ENCODE measurements around the gene CXCL10.
A peak's percentile ranks its signal among the peaks of the same experiment; 100 is the strongest.
"Not testable (repeated sequence)": the region's sequence is repeated elsewhere in the genome, so short reads cannot be mapped to it uniquely, and the experiment has no call there.

CXCL10 gene

DNA sequence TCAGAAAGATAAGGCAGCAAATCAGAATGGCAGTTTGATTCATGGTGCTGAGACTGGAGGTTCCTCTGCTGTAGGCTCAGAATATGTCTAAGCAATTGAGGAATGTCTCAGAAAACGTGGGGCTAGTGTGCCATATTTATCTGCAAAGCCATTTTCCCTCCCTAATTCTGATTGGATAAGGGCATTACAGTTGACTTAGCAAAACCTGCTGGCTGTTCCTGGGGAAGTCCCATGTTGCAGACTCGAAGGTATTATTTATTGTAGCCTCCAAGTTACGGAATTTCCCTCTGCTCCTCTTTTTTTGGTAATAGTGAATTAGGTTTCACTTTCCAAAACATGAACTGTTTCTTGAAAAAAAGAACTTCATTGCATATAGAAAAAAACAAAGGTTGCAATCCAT is at the start of gene CXCL10:
TSS of gene CXCL10 (minus strand) at position 109 of the 400 bp plus-strand sequence. CDS start at position 43, 66 bp downstream.
- DNase-seq, result no peak

DNA sequence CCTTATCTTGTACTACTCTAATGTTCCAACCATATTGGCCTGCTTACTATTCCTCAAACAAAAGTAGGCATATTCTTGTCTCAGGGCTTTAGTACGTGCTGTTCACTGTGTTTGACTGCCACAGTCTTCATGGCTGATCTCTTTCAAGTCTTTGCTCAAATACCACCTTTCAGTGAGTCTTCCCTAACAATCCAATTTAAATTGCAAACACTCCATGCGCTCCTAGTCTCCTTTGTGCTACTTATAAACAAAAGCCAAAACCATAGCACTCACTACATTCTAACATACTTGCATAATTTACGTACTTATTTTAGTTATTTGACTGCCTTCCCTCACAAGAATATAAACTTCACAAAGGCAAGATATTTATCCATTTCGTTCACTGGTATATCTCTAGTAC is 49.5 kb upstream of the CXCL10 start:
- DNase-seq, result no peak

DNA sequence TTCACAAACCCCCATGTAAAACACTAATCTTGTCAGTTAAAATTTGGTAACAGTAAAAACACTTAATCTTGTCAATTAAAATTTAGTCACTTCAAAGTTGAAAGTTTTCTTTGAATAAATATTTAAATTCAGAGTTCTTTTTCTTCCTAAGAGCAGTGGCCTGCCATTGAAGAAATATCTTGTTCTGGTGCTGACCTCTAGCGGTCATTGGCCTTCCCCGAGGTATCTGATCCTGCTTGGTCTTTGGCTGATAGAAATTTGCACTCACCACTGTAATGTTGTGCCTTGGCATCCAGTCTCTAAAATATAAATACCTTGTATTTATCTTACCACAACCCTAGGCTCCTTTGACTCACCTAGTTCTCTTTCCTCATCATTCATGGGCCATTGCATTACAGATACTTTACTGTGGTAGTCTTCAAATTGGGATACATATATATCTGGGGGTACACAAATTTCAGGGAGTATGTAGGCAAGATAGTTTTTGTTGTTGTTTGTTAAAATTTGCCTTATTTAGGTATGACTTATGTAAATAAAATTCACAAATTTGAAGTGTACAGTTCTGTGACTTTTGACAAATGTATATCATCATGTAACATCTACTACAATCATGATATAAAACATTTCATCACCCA is 44.5 kb upstream of the CXCL10 start:
- peak; percentile 77 for DNase-seq

DNA sequence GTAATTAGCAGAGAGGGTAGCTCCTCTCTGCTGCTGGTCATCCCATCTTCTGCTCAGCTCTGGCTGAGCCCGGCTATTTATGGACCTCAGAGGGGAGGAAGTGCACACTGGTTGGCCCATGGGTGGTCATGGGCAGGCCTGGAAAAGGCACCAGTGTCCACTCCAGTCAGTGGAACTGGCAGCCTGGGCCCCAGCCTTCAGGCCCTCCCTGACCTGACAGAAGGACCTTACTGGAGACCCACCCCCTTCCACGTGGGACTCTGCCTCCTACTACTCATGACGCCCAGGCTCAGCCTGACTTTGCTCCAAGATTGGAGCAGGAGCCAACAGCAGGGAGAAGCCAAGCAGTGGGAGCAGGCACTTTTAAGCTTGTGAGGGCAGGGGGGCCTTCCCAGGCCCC is 43.2 kb upstream of the CXCL10 start:
- DNase-seq, result no peak

DNA sequence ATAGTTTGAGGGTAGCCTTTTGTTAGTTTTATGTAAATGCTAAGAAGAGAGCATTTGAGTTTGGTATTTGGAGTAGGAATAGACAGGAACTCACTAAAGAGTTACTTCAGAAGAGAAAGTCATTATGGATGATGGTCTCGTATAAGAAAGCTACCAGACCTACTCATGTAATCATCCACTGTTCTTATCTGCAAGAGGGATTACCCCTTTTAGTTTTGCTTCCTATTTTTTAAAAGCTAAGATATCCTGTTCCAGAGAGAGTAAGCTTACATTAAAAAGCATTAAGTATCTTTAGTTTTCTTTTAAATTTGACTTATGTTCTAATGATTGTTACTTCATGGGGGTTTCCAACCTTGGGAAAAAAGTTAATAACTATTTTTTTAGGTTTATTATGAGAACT is 38.7 kb upstream of the CXCL10 start:
- DNase-seq, result no peak

DNA sequence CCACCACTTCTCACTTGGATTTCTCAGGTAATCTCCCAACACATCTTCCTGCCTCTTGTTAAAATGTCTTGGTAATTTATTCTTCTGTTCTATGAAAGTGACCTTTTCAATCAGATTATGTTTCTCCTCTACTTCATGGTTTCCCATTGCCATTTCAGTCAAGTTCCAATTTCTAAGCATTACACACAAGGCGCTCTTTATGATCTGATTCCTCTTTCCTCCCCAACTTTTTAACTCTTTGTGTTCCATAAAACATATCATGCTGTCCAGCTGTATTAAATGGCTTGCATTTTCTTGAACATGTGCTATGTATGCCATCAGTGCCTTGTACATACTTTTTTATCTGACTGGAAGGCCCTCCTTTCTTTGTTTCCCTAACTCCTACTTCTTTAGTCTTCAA is 38.1 kb upstream of the CXCL10 start:
- DNase-seq, result no peak

DNA sequence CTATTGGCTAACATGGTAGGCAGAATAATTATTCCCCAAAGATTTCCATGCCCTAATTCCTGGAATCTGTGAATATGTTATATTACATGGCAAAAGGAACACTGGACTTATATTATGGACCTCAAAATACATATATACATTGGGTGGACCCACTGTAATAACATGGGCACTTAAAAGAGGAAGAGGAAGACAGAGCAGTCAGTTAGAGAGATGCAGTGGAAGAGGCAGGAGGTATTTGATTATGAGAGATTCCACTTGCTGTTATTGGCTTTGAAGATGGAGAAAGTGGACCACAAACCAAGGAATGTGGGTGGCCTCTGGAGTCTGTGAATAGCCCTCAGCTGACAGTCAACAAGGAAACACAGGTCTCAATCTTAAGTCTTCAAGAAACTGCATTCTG is 37.2 kb upstream of the CXCL10 start:
- DNase-seq, result no peak

DNA sequence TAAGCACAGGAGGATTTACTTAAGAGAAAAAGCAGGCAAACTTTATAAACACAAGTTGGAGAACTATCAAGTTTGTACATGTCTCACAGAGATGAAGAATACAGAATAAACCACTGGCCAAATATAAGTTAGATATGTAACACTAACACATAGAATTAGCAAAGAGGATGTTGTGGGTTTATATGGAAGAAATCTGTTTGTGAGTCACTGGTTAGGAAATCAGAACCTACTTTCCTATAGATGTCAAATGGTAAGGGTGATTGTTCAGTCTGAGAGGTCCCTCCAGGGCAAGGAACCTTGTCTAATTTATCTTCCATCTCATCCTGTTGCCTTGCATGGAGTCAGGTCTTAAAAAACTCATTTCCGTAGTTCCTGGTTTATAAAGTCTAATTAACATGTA is 36.5 kb upstream of the CXCL10 start:
- no peak for DNase-seq

DNA sequence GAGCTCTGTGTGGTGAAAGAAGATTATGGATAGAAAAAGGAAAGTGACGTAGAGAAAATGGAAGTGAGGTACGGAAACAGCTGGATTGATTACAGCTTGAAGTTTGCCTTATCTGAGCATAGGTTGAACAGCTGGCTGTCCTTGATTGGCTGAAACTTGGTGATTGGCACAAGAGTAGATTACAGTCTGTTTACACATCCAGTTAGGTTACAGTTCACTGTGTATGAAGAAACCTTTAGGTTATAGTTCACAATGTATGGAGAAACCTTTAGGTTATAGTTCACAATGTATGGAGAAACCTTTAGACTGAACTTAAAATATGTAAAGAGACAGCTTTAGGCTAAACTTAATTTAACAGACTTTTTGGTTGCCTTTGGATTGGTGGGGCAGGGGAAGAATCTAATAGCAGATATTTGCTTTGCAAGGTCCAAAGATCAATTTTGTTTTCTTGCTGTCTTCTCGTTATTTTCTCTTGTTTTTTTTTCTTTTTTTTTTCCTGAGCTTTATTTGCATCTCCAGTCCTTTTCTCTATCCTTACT is 35.7 kb upstream of the CXCL10 start:
- no peak for DNase-seq

DNA sequence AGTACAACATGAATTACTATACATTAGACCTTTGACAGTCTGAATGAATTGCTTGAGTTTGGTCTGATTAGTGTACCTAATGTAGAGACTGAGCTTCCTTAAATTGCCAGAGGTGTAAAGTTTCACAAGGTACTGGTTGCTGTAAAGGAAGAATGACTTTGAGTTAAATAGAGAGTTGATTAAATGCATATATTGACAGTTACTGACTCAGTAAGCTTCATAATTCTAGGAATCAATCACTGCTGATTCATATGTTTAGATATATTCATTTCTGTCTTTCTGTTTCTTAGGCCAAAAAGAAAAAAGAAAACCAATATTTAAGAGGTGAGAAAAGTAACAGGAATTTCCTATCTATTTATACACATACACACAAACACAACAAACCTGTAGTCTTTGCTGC is 35.0 kb upstream of the CXCL10 start:
- DNase-seq, result no peak

DNA sequence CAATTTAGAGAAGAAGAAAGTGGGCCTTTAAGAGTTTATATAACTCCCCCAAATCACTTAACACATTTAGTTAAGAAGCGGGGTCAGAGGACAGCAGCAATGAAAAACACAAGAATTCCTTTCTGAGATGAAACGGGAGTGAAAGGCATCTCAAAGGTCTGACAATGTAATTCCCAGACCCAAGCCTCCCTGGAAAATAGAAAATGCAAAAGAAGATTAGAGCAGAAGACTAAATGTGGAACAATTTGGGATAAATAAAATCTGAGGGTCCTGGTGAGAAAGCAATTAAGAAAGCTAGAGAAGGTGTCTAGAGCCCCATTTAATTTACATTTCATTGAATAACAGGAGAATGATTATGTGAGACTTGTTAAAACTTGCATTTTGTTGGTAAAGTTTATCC is 32.1 kb upstream of the CXCL10 start:
- no peak for DNase-seq

DNA sequence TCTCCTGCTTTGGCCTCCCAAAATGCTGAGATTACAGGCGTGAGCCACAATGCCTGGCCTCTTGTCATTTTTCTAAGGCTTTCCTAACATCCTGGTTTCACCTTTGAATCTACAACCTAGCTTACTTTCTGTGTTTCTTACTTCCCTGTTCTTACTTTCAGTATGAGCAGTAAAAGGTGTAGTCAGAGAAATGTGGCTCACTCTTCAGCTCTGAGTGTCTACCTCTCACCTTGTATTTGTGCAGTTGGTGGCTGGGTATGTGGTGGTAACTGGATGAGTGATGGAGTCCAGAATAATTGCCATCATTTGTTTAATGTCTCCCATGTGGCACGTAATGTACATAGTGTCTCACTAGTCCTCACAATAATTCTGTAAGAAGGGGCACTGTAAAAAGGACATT is 31.7 kb upstream of the CXCL10 start:
- DNase-seq, result no peak

DNA sequence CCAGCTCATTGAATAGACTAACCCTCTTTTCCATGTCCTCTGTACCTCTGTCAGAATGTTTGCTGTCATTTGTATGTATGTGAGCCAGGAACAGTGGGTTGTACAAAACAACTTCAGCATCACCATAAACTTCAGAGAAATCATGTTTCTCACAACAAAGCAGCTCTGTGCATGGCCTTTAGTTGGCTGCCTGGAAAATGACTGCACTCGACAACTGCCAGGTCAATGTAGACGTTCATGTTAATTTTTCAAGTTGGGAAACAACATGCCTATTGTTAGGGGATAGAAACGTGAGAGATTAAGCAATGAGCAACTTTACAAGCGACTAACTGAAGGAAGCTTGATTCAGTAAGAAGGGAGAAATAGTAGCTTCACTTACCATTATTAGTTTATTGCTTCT is 30.4 kb upstream of the CXCL10 start:
- DNase-seq, result no peak

DNA sequence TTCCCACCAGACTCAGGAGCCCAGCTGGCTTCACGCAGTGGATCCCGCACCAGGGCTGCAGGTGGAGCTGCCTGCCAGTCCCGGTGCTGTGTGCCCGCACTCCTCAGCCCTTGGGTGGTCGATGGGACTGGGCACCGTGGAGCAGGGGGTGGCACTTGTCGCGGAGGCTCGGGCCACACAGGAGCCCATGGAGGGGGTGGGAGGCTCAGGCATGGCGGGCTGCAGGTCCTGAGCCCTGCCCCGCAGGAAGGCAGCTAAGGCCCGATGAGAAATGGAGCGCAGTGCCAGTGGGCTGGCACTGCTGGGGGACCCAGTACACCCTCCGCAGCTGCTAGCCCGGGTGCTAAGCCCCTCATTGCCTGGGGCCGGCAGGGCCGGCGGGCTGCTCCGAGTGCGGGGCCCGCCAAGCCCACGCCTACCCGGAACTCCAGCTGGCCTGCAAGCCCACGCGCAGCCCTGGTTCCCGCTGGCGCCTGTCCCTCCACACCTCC is 27.3 kb upstream of the CXCL10 start:
- DNase-seq, result not testable (repeated sequence)

DNA sequence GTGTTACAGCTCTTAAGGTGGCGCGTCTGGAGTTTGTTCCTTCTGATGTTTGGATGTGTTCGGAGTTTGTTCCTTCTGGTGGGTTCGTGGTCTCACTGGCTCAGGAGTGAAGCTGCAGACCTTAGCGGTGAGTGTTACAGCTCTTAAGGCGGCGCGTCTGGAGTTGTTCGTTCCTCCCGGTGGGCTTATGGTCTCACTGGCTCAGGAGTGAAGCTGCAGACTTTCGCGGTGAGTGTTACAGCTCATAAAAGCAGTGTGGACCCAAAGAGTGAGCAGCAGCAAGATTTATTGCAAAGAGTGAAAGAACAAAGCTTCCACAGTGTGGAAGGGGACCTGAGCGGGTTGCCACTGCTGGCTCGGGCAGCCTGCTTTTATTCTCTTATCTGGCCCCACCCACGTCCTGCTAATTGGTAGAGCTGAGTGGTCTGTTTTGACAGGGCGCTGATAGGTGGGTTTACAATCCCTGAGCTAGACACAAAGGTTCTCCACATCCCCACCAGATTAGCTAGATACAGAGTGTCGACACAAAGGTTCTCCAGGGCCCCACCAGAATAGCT is 26.6 kb upstream of the CXCL10 start:
- DNase-seq, result not testable (repeated sequence)

DNA sequence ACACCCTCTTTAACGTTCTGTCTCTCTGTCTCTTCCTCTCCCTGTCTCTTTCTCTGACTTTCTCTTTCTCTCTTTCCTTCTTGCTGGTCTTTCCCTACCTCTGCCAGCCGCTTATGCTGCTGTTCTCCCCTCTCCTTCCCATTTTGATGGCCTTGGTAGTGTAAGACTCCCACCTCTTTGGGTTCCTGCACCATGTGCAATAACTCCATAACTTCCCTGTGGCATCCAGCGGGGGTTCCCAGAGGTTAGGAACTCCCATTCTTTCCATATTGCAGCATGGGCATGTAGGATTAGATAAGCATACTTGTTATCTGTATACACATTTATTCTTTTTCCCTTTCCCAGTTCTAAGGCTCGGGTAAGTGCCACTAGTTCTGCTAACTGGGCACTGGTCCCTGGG is 21.4 kb upstream of the CXCL10 start:
- not testable (repeated sequence) for DNase-seq

DNA sequence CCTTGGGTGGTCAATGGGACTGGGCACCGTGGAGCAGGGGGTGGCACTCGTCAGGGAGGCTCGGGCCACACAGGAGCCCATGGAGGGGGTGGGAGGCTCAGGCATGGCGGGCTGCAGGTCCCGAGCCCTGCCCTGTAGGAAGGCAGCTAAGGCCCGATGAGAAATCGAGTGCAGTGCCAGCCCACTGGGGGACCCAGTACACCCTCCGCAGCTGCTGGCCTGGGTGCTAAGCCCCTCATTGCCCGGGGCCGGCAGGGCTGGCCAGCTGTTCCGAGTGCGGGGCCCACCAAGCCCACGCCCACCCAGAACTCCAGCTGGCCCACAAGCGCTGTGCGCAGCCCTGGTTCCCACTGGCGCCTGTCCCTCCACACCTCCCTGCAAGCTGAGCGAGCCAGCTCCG is 20.0 kb upstream of the CXCL10 start:
- DNase-seq, result not testable (repeated sequence)

DNA sequence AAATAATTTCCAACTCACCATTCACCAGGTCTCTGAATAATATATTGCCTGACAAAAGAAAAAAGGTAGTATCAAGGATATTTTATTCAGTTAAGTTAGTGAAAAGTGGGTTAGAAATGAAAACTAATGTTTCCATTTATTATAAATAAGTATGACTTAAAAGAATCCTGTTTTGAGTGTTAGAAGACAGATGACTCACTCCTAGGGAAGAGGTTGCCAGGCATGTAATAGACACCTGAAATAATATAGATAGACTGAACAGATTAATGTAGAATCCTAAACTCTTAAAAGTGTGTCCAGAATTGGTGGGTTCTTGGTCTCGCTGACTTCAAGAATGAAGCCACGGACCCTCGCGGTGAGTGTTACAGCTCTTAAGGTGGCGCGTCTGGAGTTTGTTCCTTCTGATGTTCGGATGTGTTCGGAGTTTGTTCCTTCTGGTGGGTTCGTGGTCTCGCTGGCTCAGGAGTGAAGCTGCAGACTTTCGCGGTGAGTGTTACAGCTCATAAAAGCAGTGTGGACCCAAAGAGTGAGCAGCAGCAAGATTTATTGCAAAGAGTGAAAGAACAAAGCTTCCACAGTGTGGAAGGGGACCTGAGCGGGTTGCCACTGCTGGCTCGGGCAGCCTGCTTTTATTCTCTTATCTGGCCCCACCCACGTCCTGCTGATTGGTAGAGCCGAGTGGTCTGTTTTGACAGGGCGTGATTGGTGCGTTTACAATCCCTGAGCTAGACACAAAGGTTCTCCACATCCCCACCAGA is 19.1 kb upstream of the CXCL10 start:
- not testable (repeated sequence) for DNase-seq

DNA sequence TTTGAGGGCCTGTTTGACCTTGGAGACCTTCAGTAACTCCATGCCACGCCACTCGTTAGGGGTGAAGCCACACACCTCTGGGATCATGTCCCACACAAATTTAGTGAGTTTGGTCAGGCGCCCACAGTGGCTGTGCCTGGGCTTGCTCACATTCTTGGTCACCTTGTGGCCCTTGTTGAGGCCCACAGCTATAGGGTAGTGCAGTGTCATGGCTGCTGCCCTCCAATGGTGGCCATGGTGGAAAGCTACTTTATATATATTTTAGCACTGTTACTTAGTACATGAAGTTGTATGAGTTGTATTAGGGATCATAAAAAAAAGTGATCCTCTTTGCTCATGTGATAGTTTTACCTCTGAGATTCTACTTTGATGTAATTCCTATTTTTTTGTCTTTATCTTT is 13.6 kb upstream of the CXCL10 start:
- DNase-seq, result no peak

DNA sequence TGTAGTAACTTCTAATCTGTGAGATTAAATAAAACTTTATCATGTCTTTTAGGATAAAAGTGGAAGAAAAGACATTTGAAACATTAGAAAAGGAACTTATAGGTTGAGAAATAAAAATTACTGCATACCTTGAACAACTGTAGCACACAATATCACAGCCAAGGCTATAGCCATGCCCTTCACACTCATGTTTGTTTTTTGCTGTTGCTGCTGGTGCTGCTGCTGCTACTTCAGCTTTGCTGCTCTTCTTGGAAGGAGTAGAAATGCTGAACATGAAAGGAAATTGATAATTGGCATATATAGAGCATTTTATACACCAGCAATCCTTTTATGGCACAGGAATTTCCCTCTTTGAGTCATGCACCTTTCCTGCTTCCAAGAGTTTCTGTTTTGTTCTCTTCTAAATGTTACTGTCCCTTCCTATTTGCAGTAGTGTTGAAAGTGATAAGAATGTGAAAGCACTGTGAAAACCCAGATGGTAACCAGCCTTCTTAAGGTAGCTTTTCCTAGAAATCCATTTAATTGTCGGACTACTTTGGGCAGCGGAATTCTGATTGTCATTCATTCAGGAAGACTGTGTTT is 12.6 kb upstream of the CXCL10 start, which contains the start of gene CXCL11:
TSS of gene CXCL11 (minus strand) at position 272 of the 582 bp plus-strand sequence. CDS start at position 189, 83 bp downstream.
- no peak for DNase-seq

DNA sequence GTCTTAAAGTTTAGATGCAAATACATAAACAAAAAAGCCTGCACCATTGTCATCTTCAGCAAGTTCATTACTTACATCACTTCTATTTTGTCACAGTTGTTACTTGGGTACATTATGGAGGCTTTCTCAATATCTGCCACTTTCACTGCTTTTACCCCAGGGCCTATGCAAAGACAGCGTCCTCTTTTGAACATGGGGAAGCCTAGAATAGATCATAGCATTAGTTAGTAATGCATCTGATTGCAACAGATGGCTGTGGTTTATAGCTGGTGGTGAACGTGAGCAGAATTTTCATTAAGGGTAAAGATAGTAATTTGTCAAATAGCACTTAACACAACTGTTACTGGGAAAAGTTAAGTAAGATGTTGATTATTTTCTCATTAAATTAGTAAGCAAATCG is 11.8 kb upstream of the CXCL10 start:
- no peak for DNase-seq

DNA sequence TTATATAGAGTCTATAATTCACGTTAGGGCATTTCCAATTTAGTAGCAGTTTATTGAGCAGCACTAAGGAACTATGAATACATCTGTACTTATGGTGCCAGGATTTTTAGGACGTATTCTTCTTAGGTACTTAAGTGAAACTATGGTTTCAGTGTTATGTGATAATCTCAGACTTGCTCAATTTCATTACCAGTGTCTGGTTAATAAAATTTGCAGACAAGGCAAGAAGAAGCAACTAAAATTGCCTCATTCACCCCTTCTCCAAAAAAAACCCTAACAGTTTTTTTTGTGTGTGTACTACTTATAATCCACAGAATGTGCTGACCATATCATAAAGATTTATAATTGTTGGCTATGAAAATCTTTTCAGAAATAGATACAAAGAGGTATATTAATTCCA is 6.0 kb upstream of the CXCL10 start:
- DNase-seq, result no peak

DNA sequence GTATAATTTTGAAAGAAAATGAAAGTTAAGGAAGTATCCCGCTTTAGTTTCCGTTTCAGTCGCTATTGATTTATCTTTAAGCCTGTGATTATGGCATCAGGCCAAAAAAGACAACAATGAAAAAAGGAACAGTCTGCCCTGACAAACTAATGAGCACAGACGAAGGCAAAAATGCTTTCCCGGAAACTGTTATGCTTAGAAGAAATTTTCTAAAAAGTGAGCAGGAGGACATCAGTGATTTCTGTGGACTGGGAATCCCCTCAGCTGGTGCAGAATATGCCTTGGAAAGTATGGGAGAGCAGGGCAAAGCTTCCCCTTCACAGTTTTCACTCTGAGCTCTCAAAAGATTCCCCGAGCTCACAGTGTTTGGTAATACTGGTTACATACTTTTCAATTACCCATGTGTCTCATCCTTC is 5.1 kb upstream of the CXCL10 start:
- DNase-seq, result no peak
